HFF-Myc (cell line): ENCODE data around the gene BPIFB2.

ENCODE experiments used
- DNase-seq: peaks from one replicate; pipeline ENCODE4 v3.0.0-alpha.2; 2011; ENCODE audit warnings: low read depth; ENCODE audit errors: extremely low read depth
- H3K4me3 ChIP-seq: replicated peaks from 2 replicates; pipeline ENCODE4 v1.5.1; 2011; ENCODE audit warnings: low read depth, mild to moderate bottlenecking, control low read depth, low read length
- CTCF ChIP-seq: IDR thresholded peaks from 2 replicates; pipeline ENCODE4 v1.5.1; 2012; ENCODE audit warnings: mild to moderate bottlenecking, low read depth, low read length, control low read depth; ENCODE audit errors: missing control alignments

Gene BPIFB2

DNA sequence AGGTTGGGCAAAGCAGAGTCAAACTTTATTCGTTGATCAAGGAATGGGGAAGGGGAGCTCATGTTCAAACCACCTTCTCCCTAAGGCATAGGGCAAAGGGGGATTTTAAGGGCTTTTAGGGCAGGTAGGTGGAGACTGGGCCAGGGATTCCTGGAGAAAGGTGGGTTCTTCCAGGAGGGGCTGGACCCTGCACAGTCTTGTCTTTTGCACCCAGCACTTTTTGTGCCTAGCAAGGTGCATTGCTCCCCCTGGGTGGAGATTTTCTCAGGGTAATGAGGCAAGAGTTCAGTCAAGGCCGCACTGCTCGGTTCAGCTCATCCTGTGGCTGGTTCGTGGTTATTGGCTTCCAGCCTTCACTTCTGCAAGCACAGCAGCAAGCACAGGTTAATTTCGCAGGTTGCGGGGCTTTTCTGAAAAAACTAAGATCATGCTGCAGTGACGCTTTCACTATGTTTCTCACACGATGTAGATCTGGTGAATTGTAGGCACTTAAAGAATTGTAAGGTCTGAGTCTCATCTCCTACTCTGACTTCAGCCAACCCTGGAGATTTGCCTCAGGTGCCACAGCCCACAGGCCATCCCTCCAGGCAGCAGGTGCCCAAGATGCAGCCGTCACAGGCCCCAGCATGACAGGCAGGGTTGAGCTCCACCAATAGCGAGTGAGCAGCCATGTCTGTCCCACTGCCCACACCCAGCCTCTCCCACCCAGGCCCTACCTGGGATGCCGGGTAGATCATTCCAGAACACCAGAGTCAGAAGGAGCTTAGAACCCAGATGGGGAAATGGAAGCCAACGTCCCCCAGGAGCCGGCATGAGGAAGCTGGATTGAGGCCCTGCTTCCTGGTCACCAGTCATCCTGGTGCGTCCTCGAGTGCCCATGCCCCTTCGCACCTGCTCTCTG is 40.4 kb upstream of the BPIFB2 start:
- H3K4me3 ChIP-seq = no peak overlapping the region
- no peak for DNase-seq
- no peak for TF ChIP-seq CTCF

DNA sequence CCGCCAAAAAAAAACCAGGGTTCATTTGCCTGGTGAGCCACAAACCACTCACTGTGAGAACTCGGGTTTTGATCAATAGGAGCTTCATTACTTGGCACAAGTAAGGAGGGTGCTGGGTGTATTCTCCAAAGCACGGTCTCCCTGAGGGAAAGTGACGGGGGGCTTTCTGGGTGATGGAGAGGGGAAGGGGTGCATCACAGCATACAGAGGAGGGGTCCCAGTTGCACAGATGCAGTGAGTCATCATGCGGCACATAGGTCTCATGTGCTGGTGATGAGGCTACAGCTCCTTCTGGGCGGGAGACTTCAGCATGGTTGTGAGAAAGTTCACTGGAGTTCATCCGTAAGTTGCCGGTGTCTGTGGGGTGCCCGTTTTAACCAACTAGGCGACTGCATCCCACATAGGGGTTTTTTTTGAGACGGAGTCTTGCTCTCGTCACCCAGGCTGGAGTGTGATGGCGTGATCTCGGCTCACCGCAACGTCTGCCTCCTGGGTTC is 39.5 kb upstream of the BPIFB2 start:
- no peak for TF ChIP-seq CTCF
- no peak for DNase-seq
- no peak overlapping the region for H3K4me3 ChIP-seq

DNA sequence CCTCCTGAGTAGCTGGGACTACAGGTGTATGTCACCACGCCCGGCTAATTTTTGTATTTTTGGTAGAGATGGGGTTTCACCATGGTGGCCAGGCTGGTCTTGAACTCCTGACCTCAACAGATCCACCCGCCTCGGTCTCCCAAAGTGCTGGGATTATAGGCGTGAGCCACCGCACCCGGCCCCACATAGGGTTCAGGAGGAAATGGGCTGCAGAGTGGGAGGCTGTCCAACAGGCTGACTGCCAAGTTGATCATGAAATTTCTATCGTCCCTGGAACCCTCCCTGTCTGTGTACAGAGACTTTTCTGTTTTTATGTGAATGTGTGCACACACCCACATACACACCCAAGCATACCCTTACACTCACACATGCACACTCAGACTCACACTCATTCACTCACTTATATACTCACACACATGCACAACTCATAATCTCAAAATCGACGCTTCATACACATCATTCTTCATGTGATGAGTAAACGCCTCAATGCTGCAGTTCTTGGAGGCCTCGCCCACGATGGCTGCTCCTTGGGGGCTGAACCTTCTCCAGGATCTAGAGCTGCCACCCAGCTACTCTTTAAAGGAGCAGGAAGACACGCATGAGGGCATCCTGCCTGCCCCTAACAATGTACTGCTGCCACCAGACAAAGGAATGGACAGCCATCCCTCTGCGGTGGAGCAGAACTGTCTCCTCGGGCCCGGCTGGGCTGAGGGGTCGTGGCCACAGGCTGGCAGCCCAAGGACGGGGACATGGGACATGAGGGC is 38.8 kb upstream of the BPIFB2 start:
- TF ChIP-seq CTCF = no peak
- DNase-seq = no peak
- no peak overlapping the region for H3K4me3 ChIP-seq

- no peak overlapping the region for H3K4me3 ChIP-seq
- no peak for TF ChIP-seq CTCF
- no peak for DNase-seq
Observed at GRCh38 chr20:32969356-32970114, 38.0 kb upstream of the BPIFB2 start.

- DNase-seq = no peak
- TF ChIP-seq CTCF = no peak
- H3K4me3 ChIP-seq = no peak overlapping the region
Observed at GRCh38 chr20:32970115-32970972, 37.2 kb upstream of the BPIFB2 start.

- TF ChIP-seq CTCF = no peak
- no peak overlapping the region for H3K4me3 ChIP-seq
- no peak for DNase-seq
Observed at GRCh38 chr20:32970973-32971300, 36.6 kb upstream of the BPIFB2 start.
